ENCODE data around the gene MAPK4.

Gene MAPK4

GRCh38 chr18:50622320-50622719, 62.4 kb downstream of the MAPK4 start:
- Histone ChIP-seq H3K36me3 (ENCODE audit: low read length) (no peaks in the 10 kb centered on the region), H3F3A (ENCODE audit: insufficient read depth) (no peaks in the 10 kb centered on the region), H3K4me3 (ENCODE audit: insufficient read depth, low read length, poor library complexity, severe bottlenecking) (no peak overlapping the region), H3K9me2 (replicated peaks; ENCODE audit: insufficient read depth, low read length) (no peaks in the 10 kb centered on the region), H3K27ac (ENCODE audit: low read depth, low read length) (no peak overlapping the region), H2AFZ (ENCODE audit: low read depth, low read length, severe bottlenecking) (no peak overlapping the region), H3K9ac (ENCODE audit: low read length) (no peak overlapping the region), H4K20me1 (ENCODE audit: low read depth, low read length) (no peaks in the 10 kb centered on the region), H3K9me3 (ENCODE audit: insufficient read depth, low read length) (no peaks in the 10 kb centered on the region), H3K79me2 (ENCODE audit: insufficient read depth, low read length) (no peaks in the 10 kb centered on the region), H3K27me3 (ENCODE audit: low read length) (no peaks in the 10 kb centered on the region), H3K4me2 (ENCODE audit: low read depth, low read length, poor library complexity, severe bottlenecking) (no peak overlapping the region)
- TF ChIP-seq EZH2phosphoT487 (conservative IDR thresholded peaks at IDR 0.05; ENCODE audit: low read length) (no peak), CTCF (IDR thresholded peaks at IDR 0.05; ENCODE audit: insufficient read depth, low read length, poor library complexity, severe bottlenecking) (no peak)

- Histone ChIP-seq H3K79me2 (ENCODE audit: insufficient read depth, low read length) (no peaks in the 10 kb centered on the region), H3K9me2 (replicated peaks; ENCODE audit: insufficient read depth, low read length) (no peaks in the 10 kb centered on the region), H3K36me3 (ENCODE audit: low read length) (no peaks in the 10 kb centered on the region), H3K4me2 (ENCODE audit: low read depth, low read length, poor library complexity, severe bottlenecking) (no peak overlapping the region), H3K9ac (ENCODE audit: low read length) (no peak overlapping the region), H2AFZ (ENCODE audit: low read depth, low read length, severe bottlenecking) (no peak overlapping the region), H3F3A (ENCODE audit: insufficient read depth) (no peaks in the 10 kb centered on the region), H3K27ac (ENCODE audit: low read depth, low read length) (no peak overlapping the region), H3K27me3 (ENCODE audit: low read length) (no peaks in the 10 kb centered on the region), H4K20me1 (ENCODE audit: low read depth, low read length) (no peaks in the 10 kb centered on the region), H3K9me3 (ENCODE audit: insufficient read depth, low read length) (no peaks in the 10 kb centered on the region), H3K4me3 (ENCODE audit: insufficient read depth, low read length, poor library complexity, severe bottlenecking) (no peak overlapping the region)
- TF ChIP-seq CTCF (IDR thresholded peaks at IDR 0.05; ENCODE audit: insufficient read depth, low read length, poor library complexity, severe bottlenecking) (no peak), EZH2phosphoT487 (conservative IDR thresholded peaks at IDR 0.05; ENCODE audit: low read length) (no peak)
Observed at GRCh38 chr18:50622865-50623393, 63.0 kb downstream of the MAPK4 start.

- H4K20me1 ChIP-seq (ENCODE audit: low read depth, low read length): no peaks in the 10 kb centered on the region
- TF ChIP-seq EZH2phosphoT487 (conservative IDR thresholded peaks at IDR 0.05; ENCODE audit: low read length) (no peak), CTCF (IDR thresholded peaks at IDR 0.05; ENCODE audit: insufficient read depth, low read length, poor library complexity, severe bottlenecking) (no peak)
- no peaks in the 10 kb centered on the region for H3K9me2 ChIP-seq (replicated peaks; ENCODE audit: insufficient read depth, low read length)
- H3K36me3 ChIP-seq (ENCODE audit: low read length): no peaks in the 10 kb centered on the region
- no peak overlapping the region for H2AFZ ChIP-seq (ENCODE audit: low read depth, low read length, severe bottlenecking)
- no peak overlapping the region for H3K27ac ChIP-seq (ENCODE audit: low read depth, low read length)
- no peaks in the 10 kb centered on the region for H3K9me3 ChIP-seq (ENCODE audit: insufficient read depth, low read length)
- no peaks in the 10 kb centered on the region for H3K79me2 ChIP-seq (ENCODE audit: insufficient read depth, low read length)
- H3K4me2 ChIP-seq (ENCODE audit: low read depth, low read length, poor library complexity, severe bottlenecking): no peak overlapping the region
- H3F3A ChIP-seq (ENCODE audit: insufficient read depth): no peaks in the 10 kb centered on the region
- no peak overlapping the region for H3K9ac ChIP-seq (ENCODE audit: low read length)
- H3K27me3 ChIP-seq (ENCODE audit: low read length): no peaks in the 10 kb centered on the region
- H3K4me3 ChIP-seq (ENCODE audit: insufficient read depth, low read length, poor library complexity, severe bottlenecking): no peak overlapping the region
Observed at GRCh38 chr18:50623694-50624352, 63.9 kb downstream of the MAPK4 start.

Measured in SU-DHL-6 (cell line).